Rectal smooth muscle tissue (tissue), 1 donor: Measurements from ENCODE around the gene PPP1R1C.

Source experiments
- H3K27ac ChIP-seq: one replicate; pipeline ENCODE4 v1.7.0; 2013; ENCODE audit warnings: low read depth, low read length, inconsistent platforms
- H3K27me3 ChIP-seq: one replicate; pipeline ENCODE4 v1.7.0; 2013; ENCODE audit warnings: low read length; ENCODE audit not compliant: control insufficient read depth, insufficient read depth
- H3K36me3 ChIP-seq: one replicate; pipeline ENCODE4 v1.7.0; 2013; ENCODE audit warnings: low read length; ENCODE audit not compliant: control insufficient read depth, insufficient read depth
- H3K4me1 ChIP-seq: one replicate; pipeline ENCODE4 v1.7.0; 2013; ENCODE audit warnings: low read length; ENCODE audit not compliant: control insufficient read depth, insufficient read depth
- H3K4me3 ChIP-seq: one replicate; pipeline ENCODE4 v1.7.0; 2013; ENCODE audit warnings: low read length
- H3K9ac ChIP-seq: one replicate; pipeline ENCODE4 v1.7.0; 2013; ENCODE audit warnings: low read length

The PPP1R1C gene

DNA sequence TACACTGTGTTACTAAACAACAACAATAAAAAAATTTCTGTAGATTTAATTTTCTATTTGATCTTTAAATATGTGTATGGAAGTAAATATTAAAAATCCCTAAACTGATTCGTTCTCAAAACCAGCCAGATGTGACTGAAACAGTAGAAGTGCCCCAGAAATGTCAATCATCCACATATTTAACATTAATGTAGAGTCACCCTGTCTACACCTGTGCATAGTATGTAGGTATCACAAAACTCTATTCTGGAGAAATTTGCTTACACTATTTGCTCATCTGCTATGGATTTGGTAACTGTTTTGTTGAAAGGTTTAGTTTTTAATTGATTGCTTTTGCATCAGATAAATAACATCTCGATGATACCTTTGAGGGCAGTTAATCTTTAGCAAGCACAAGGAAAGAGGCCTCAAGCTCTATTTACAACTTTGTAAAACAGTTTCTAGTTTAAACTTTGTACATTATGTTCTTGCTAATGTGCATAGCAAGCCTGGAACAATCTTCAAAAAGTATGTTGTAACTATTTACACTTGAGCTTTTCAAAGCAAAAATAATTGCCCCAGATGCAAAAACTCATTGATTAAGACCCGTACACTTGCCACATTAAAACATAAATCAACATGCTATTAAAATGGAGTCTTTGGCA is 76.8 kb downstream of the PPP1R1C start:
- Histone ChIP-seq H3K4me1 (no peaks in the 10 kb centered on the region), H3K4me3 (no peak overlapping the region), H3K27ac (no peak overlapping the region), H3K9ac (no peak overlapping the region), H3K36me3 (no peaks in the 10 kb centered on the region), H3K27me3 (no peaks in the 10 kb centered on the region)

DNA sequence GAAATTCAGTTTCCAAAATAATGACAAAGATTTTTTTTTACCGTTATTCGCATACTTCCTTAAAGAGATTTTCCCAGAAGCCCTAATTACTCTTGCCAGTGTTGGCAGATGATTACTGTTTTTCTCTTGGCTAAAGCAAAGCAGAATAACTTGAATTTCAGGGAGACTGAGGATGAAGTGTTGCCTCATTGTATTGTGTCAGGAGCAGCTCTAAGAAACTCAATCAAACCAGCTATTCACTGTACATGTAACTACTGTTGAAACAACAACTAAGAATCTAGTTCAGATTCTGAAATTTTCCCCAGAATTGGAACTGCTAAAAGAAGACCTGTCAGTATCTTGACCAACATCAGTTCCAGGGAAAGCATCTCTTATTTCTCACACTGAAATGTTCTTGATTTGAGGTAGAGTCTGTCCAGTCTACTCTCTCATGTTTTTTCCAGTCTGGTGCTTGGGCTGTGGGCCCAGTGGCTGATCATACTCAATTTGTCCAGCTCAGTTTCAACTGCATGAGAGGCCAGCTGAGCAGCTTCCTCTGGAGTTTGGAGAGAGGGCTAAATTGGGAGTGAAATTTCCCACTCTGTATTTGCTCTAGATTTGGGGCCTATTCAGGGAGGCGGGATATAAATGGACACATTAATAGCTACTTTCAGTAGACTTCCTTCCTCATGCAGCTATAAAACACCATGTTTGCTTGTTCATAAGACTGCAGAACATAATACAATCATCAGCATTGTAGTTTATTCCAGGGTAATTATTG is 78.5 kb downstream of the PPP1R1C start:
- H3K9ac ChIP-seq, result no peak overlapping the region
- no peaks in the 10 kb centered on the region for H3K4me1 ChIP-seq
- H3K4me3 ChIP-seq, result no peak overlapping the region
- H3K27me3 ChIP-seq, result no peaks in the 10 kb centered on the region
- peak overlapping the region; percentile 10 for H3K27ac ChIP-seq
- H3K36me3 ChIP-seq, result no peaks in the 10 kb centered on the region

DNA sequence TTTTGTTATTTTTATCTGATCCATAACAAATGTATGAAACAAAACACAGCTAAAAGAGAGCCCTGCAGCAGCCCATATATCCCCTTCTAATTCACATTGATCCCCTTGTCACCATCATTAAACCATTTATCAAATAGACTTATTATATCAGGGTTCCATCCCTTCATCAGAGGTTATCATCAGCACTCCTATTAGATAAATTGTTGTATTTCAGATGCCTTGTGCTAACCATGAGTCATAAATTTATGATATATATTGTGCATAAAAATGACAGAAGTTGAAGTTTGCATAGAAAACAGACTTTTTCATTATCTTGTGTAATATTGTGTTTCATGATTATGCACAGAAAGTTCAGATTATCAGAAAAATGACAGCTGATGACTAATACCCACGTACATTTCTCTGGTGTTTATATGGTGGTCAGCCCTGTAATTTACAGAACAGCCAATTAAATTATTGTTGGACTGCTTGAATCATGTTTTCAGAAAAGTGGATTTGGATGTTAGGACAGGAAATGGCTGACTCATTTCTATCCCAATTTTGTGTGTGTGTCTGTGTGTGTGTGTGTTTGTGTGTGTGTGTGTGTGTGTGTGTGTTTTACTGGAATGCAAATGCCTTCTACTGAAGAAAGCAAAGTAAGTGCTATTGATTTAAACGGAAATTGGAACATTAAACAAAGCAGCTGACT is 80.9 kb downstream of the PPP1R1C start:
- H3K9ac ChIP-seq, result no peak overlapping the region
- H3K36me3 ChIP-seq, result no peaks in the 10 kb centered on the region
- H3K4me3 ChIP-seq, result no peak overlapping the region
- H3K27ac ChIP-seq, result no peak overlapping the region
- no peaks in the 10 kb centered on the region for H3K27me3 ChIP-seq
- no peaks in the 10 kb centered on the region for H3K4me1 ChIP-seq

DNA sequence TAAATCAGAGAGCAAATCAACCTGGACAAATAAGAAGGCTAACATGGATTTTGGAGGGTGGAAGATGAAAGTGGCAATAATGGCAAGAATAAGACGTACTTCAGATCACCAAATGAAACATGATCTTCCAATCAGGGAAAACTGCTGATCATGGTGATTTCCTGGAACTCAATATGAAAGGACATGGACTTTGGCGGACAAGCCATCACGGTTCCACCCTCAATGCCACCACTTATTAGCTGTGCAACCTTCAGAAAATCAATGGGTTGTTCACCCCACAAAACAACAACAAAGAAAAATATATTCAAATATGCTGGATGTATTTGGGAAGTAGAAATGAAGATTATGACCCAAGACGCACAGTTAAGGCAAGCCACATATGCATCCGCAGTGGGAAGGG is 81.7 kb downstream of the PPP1R1C start:
- no peaks in the 10 kb centered on the region for H3K36me3 ChIP-seq
- no peaks in the 10 kb centered on the region for H3K27me3 ChIP-seq
- H3K9ac ChIP-seq, result no peak overlapping the region
- no peak overlapping the region for H3K27ac ChIP-seq
- H3K4me1 ChIP-seq, result no peaks in the 10 kb centered on the region
- no peak overlapping the region for H3K4me3 ChIP-seq

DNA sequence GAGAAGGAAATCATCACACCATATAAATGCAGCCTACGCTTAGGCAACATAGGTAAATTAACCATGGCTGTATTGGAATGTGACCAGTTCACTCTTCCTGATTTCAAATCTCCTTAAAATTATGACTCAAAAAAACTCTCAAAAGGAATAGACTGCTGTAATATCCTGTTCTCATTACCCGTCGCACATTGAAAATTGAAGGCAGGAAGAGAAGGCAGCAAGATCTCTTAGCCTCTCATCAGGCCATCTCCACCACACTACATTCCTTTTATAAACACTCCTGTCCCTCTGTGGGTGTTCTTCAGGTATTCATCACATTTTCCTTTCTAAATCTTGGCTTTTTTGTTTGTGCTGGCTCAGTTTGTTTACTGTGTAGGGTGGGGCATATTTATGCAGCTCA is 83.2 kb downstream of the PPP1R1C start:
- no peak overlapping the region for H3K9ac ChIP-seq
- H3K4me3 ChIP-seq, result no peak overlapping the region
- no peaks in the 10 kb centered on the region for H3K4me1 ChIP-seq
- no peaks in the 10 kb centered on the region for H3K36me3 ChIP-seq
- no peak overlapping the region for H3K27ac ChIP-seq
- H3K27me3 ChIP-seq, result no peaks in the 10 kb centered on the region

DNA sequence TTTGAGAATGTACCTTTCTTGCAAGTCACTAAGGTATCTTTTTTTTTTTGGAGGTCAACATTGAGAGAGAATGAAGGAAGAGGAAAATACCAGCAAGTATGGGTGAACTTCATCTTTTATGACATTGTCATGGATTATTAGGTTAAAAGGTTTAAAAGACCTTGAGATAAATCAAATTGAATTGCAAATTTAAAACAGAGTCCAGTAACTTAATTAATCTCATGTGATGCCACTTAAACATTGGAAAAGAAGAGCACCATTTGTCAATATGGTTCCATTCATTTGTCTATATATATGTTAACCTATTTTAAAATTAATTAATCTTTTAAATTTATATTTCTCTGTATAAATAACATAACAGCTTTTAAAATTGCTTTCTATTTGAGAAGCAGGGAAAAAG is 83.8 kb downstream of the PPP1R1C start:
- H3K27me3 ChIP-seq, result no peaks in the 10 kb centered on the region
- H3K4me3 ChIP-seq, result no peak overlapping the region
- H3K36me3 ChIP-seq, result no peaks in the 10 kb centered on the region
- no peak overlapping the region for H3K27ac ChIP-seq
- no peak overlapping the region for H3K9ac ChIP-seq
- H3K4me1 ChIP-seq, result no peaks in the 10 kb centered on the region

DNA sequence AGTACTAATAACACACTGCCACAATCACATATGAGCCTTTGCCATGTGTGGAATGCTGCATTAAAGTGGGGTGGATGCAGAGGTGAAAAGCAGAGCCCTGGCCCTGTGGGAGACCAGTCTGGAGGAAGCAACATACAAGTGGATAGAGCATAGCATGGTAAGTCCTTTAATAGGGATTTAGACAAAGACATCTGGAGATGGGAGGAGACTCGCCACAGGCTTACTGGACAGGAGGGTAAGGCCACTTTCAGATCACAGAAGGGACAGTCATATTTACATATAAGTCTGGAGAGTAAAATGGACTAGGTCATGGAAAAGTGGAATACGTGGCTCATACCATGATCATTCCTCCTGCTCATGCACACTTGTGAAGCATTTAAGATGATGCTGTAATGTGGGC is 84.3 kb downstream of the PPP1R1C start:
- Histone ChIP-seq H3K27ac (no peak overlapping the region), H3K4me3 (no peak overlapping the region), H3K9ac (no peak overlapping the region), H3K4me1 (no peaks in the 10 kb centered on the region), H3K36me3 (no peaks in the 10 kb centered on the region), H3K27me3 (no peaks in the 10 kb centered on the region)

DNA sequence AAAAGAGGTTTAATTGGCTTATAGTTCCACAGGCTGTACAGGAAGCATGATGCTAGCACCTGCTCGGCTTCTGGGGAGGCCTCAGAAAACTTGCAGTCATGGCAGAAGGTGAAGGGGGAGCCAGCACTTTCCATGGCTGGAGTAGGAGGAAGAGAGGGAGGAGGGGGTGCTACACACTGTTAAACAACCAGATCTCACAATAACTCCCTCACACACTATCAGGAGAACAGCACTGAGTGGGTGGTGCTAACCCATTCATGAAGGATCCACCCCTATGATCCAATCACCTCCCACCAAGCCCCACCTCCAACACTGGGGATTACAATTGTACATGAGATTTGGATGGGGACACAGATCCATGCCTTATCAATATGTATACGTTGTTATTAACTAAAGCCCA is 85.1 kb downstream of the PPP1R1C start:
- no peaks in the 10 kb centered on the region for H3K36me3 ChIP-seq
- H3K4me1 ChIP-seq, result no peaks in the 10 kb centered on the region
- no peak overlapping the region for H3K9ac ChIP-seq
- H3K27me3 ChIP-seq, result no peaks in the 10 kb centered on the region
- H3K4me3 ChIP-seq, result no peak overlapping the region
- H3K27ac ChIP-seq, result no peak overlapping the region

DNA sequence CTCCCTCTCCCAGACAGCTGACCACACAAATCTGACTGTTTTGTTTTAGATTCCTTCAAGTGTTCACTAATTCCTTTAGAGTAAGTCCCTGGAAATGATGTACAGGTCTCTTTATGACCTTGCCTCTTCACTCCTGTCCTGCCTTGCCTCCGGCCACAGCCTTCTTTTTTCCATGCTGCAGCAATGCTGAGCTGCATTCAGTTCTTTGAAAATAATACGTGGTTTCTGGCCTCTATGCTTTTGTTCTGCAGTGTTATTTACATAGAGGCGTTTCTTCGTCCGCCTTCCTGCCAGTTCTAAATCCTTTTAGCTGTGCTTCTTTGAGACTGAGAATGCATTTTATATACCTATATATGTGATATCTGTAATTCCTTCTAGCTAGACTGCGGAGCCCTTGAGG is 87.2 kb downstream of the PPP1R1C start:
- H3K9ac ChIP-seq, result no peak overlapping the region
- no peak overlapping the region for H3K27ac ChIP-seq
- no peaks in the 10 kb centered on the region for H3K4me1 ChIP-seq
- no peaks in the 10 kb centered on the region for H3K36me3 ChIP-seq
- H3K4me3 ChIP-seq, result no peak overlapping the region
- H3K27me3 ChIP-seq, result no peaks in the 10 kb centered on the region

DNA sequence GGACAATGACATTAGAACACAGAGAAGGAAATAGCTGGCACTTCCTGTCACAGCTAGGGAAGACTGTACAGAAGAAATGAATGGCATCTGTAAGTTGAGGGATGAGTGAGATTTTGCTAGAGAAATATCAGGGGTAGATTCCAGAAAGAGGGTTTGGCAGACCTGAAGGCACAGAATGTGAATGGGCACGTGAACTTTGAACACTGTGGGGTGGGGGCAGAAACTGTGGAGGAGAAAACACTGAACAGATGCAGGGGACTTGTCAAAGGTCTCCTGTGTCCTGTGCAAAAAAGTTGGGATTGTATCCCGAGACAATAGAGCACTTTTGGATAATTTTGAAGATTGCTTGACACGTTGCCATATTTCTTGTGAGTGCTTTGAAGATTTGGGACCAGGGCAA is 88.0 kb downstream of the PPP1R1C start:
- Histone ChIP-seq H3K4me1 (no peaks in the 10 kb centered on the region), H3K27ac (no peak overlapping the region), H3K4me3 (no peak overlapping the region), H3K36me3 (no peaks in the 10 kb centered on the region), H3K9ac (no peak overlapping the region), H3K27me3 (no peaks in the 10 kb centered on the region)

DNA sequence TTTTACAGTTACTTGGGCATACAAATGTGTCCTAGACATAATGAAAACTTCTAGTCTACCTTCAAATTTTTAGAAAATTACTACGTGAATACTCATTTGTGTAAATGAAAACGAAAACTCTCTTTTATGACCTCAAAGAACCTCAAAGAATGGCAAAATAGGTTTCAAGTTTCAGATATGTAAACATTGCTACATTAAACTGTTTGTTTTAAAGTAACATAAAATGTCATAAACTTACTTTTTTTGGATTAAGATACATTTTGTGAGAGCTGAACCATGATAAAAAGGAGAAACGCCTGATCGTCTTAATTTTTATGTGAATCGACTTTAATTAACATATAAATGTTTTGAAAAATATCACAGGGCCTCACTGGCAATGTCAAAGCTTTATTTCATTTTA is 91.4 kb downstream of the PPP1R1C start:
- H3K4me3 ChIP-seq, result no peak overlapping the region
- H3K9ac ChIP-seq, result no peak overlapping the region
- H3K27ac ChIP-seq, result no peak overlapping the region

DNA sequence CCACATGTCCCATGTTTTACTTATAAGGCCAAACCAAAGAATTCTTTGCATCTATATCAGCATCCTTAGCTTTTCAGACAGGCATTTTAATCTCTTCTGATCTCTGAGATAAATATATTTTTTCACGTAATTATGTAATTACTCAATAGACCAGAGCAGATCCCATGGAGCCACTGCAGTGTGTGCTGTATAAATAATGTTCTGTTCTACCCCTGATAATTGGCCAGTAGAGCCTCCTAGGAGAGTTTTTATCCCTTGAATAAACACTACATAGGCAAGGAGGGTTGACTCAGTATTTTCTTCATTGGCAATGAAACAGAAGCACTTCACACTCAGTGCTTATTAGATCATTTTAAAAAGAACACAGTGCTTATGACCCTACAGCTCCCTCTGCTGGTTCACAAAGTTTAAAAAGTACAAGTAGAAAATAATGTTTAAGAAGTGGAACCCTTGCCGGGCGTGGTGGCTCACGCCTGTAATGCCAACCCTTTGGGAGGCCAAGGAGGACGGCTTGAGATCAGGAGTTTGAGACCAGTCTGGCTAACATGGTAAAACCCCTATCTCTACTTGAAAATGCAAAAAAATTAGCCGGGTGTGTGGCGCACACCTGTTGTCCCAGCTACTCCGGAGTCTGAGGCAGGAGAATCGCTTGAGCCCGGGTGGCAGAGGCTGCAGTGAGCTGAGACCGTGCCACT is 91.9 kb downstream of the PPP1R1C start:
- Histone ChIP-seq H3K4me3 (no peak overlapping the region), H3K36me3 (no peaks in the 10 kb centered on the region), H3K9ac (no peak overlapping the region), H3K4me1 (no peaks in the 10 kb centered on the region), H3K27me3 (no peaks in the 10 kb centered on the region), H3K27ac (no peak overlapping the region)

More for the DNA sequence above, 91.4 kb downstream of the PPP1R1C start:
- H3K4me1 ChIP-seq, result no peaks in the 10 kb centered on the region
- H3K36me3 ChIP-seq, result no peaks in the 10 kb centered on the region
- H3K27me3 ChIP-seq, result no peaks in the 10 kb centered on the region
